Measurements from ENCODE around the gene DES. TPM values are rescaled to one million over a fixed set of nuclear protein-coding genes. Genes with fewer than 3 reads are reported as not detected.

DES gene
- total RNA-seq, 1 experiment from 2014 or later: not detected

- intact Hi-C loops (cut with micrococcal nuclease): no loop called here
- TF ChIP-seq CTCF (conservative IDR thresholded peaks at IDR 0.05; ENCODE audit: low read depth, low read length): no peak
- no peak for TF ChIP-seq EZH2 (IDR thresholded peaks at IDR 0.05; ENCODE audit: low read length, unreplicated experiment)
- TF ChIP-seq EZH2phosphoT487 (IDR thresholded peaks at IDR 0.05; ENCODE audit: borderline replicate concordance, low read length): no peak
- ChIA-PET CTCF (no interaction called here), POLR2A (ENCODE audit: unreplicated experiment) (no interaction called here)
- no peaks in the 10 kb centered on the region for H3K9me3 ChIP-seq (ENCODE audit: low read length)
- H3K36me3 ChIP-seq (ENCODE audit: low read depth, low read length): no peaks in the 10 kb centered on the region
- H3K9ac ChIP-seq (ENCODE audit: low read length): no peak overlapping the region
- no TSS peak for BruUV-seq (replicated peaks)
- ATAC-seq (no peak), DNase-seq (no peak)
- H3F3A ChIP-seq (ENCODE audit: low read length, unreplicated experiment): no peaks in the 10 kb centered on the region
- H3K4me1 ChIP-seq (ENCODE audit: insufficient read depth, low read length): no peaks in the 10 kb centered on the region
- H2AFZ ChIP-seq (ENCODE audit: low read length): no peak overlapping the region
- no peaks in the 10 kb centered on the region for H3K79me2 ChIP-seq (ENCODE audit: low read length)
- H4K20me1 ChIP-seq (ENCODE audit: low read length): no peaks in the 10 kb centered on the region
- no peak overlapping the region for H3K27ac ChIP-seq (ENCODE audit: low read length)
- no peak overlapping the region for H3K4me2 ChIP-seq (ENCODE audit: low read length)
- H3K9me2 ChIP-seq (replicated peaks; ENCODE audit: low read length): no peaks in the 10 kb centered on the region
- H3K4me3 ChIP-seq (ENCODE audit: low read length): no peak overlapping the region
- no peaks in the 10 kb centered on the region for H3K27me3 ChIP-seq (ENCODE audit: low read length)
These were observed 7.8 kb upstream of the DES start for GRCh38 chr2:219410390-219410789.

- Histone ChIP-seq H2AFZ (ENCODE audit: low read length) (no peak overlapping the region), H3K79me2 (ENCODE audit: low read length) (no peaks in the 10 kb centered on the region), H3K36me3 (ENCODE audit: low read depth, low read length) (no peaks in the 10 kb centered on the region), H3K9me2 (replicated peaks; ENCODE audit: low read length) (no peaks in the 10 kb centered on the region), H3K4me3 (ENCODE audit: low read length) (no peak overlapping the region), H3K4me2 (ENCODE audit: low read length) (no peak overlapping the region), H3K4me1 (ENCODE audit: insufficient read depth, low read length) (no peaks in the 10 kb centered on the region), H3K9ac (ENCODE audit: low read length) (no peak overlapping the region), H3F3A (ENCODE audit: low read length, unreplicated experiment) (no peaks in the 10 kb centered on the region), H3K27me3 (ENCODE audit: low read length) (no peaks in the 10 kb centered on the region), H3K9me3 (ENCODE audit: low read length) (no peaks in the 10 kb centered on the region), H4K20me1 (ENCODE audit: low read length) (no peaks in the 10 kb centered on the region), H3K27ac (ENCODE audit: low read length) (no peak overlapping the region)
- no peak for DNase-seq
- intact Hi-C loops (cut with micrococcal nuclease): no loop called here
- POLR2A ChIA-PET (ENCODE audit: unreplicated experiment): no interaction called here
- no TSS peak for BruUV-seq (replicated peaks)
- TF ChIP-seq CTCF (conservative IDR thresholded peaks at IDR 0.05; ENCODE audit: low read depth, low read length) (no peak), EZH2 (IDR thresholded peaks at IDR 0.05; ENCODE audit: low read length, unreplicated experiment) (no peak), EZH2phosphoT487 (IDR thresholded peaks at IDR 0.05; ENCODE audit: borderline replicate concordance, low read length) (no peak)
- no peak for ATAC-seq
- CTCF ChIA-PET: no interaction called here
These were observed 3.3 kb upstream of the DES start for GRCh38 chr2:219414857-219415256.

- Histone ChIP-seq H4K20me1 (ENCODE audit: low read length) (no peaks in the 10 kb centered on the region), H3K9me3 (ENCODE audit: low read length) (no peaks in the 10 kb centered on the region), H3K9me2 (replicated peaks; ENCODE audit: low read length) (no peaks in the 10 kb centered on the region), H3K4me1 (ENCODE audit: insufficient read depth, low read length) (no peaks in the 10 kb centered on the region), H3K36me3 (ENCODE audit: low read depth, low read length) (no peaks in the 10 kb centered on the region), H3F3A (ENCODE audit: low read length, unreplicated experiment) (no peaks in the 10 kb centered on the region), H3K4me3 (ENCODE audit: low read length) (no peak overlapping the region), H3K79me2 (ENCODE audit: low read length) (no peaks in the 10 kb centered on the region), H2AFZ (ENCODE audit: low read length) (no peak overlapping the region), H3K27me3 (ENCODE audit: low read length) (no peaks in the 10 kb centered on the region), H3K27ac (ENCODE audit: low read length) (no peak overlapping the region), H3K9ac (ENCODE audit: low read length) (no peak overlapping the region), H3K4me2 (ENCODE audit: low read length) (no peak overlapping the region)
- TF ChIP-seq CTCF (conservative IDR thresholded peaks at IDR 0.05; ENCODE audit: low read depth, low read length) (no peak), EZH2phosphoT487 (IDR thresholded peaks at IDR 0.05; ENCODE audit: borderline replicate concordance, low read length) (no peak), EZH2 (IDR thresholded peaks at IDR 0.05; ENCODE audit: low read length, unreplicated experiment) (no peak)
- ATAC-seq (no peak), DNase-seq (no peak)
- ChIA-PET POLR2A (ENCODE audit: unreplicated experiment) (no interaction called here), CTCF (no interaction called here)
- intact Hi-C loops (cut with micrococcal nuclease): no loop called here
- BruUV-seq (replicated peaks): no TSS peak
These were observed 2.5 kb upstream of the DES start for GRCh38 chr2:219415580-219416234.
